H9 (cell line): ENCODE results near the gene CNTN3. TPM values are rescaled to one million over a fixed set of nuclear protein-coding genes. Genes with fewer than 3 reads are reported as not detected.

Experiments used
- DNase-seq: peaks from one replicate; pipeline ENCODE4 v3.0.0-alpha.2; 2017
- H2AFZ ChIP-seq: one replicate; pipeline ENCODE4 v1.6.1; 2013; ENCODE audit warnings: mild to moderate bottlenecking, low read length, control low read depth, moderate library complexity
- H2AK5ac ChIP-seq: 2 replicates; pipeline ENCODE4 v1.6.1; 2013; ENCODE audit warnings: low read length, control low read depth, mixed read lengths; ENCODE audit not compliant: insufficient read length
- H2BK120ac ChIP-seq: one replicate; pipeline ENCODE4 v1.6.1; 2013; ENCODE audit warnings: low read depth, mild to moderate bottlenecking, low read length, control low read depth, inconsistent platforms; ENCODE audit not compliant: poor library complexity, severe bottlenecking
- H2BK12ac ChIP-seq: 2 replicates; pipeline ENCODE4 v1.6.1; 2013; ENCODE audit warnings: low read length, control low read depth, mixed read lengths, low read depth; ENCODE audit not compliant: insufficient read length
- H2BK15ac ChIP-seq: 2 replicates; pipeline ENCODE4 v1.6.1; 2013; ENCODE audit warnings: low read depth, low read length, control low read depth
- H2BK20ac ChIP-seq: one replicate; pipeline ENCODE4 v1.6.1; 2013; ENCODE audit warnings: low read depth, mild to moderate bottlenecking, low read length, control low read depth, inconsistent platforms; ENCODE audit not compliant: poor library complexity, severe bottlenecking
- H2BK5ac ChIP-seq: 2 replicates; pipeline ENCODE4 v1.6.1; 2013; ENCODE audit warnings: low read length, control low read depth, mixed read lengths; ENCODE audit not compliant: insufficient read length
- H3K14ac ChIP-seq: 2 replicates; pipeline ENCODE4 v1.6.1; 2013; ENCODE audit warnings: low read length, control low read depth; ENCODE audit not compliant: insufficient read depth
- H3K18ac ChIP-seq: 2 replicates; pipeline ENCODE4 v1.6.1; 2013; ENCODE audit warnings: low read depth, mild to moderate bottlenecking, mixed read lengths, low read length, control low read depth; ENCODE audit not compliant: insufficient read length
- H3K23ac ChIP-seq: 2 replicates; pipeline ENCODE4 v1.6.1; 2013; ENCODE audit warnings: low read length, control low read depth, mixed read lengths, low read depth; ENCODE audit not compliant: insufficient read length
- H3K23me2 ChIP-seq: 2 replicates; pipeline ENCODE4 v1.6.1; 2013; ENCODE audit warnings: low read depth, mild to moderate bottlenecking, mixed read lengths, low read length, control low read depth; ENCODE audit not compliant: insufficient read length, poor library complexity, severe bottlenecking
- H3K27ac ChIP-seq: 2 replicates; pipeline ENCODE4 v1.5.1; 2013; ENCODE audit warnings: low read length, control low read depth, mixed read lengths, low read depth; ENCODE audit not compliant: insufficient read length
- H3K27me3 ChIP-seq: 2 replicates; pipeline ENCODE4 v1.6.1; 2013; ENCODE audit warnings: low read length, control low read depth, inconsistent platforms; ENCODE audit not compliant: insufficient read depth
- H3K4ac ChIP-seq: 2 replicates; pipeline ENCODE4 v1.6.1; 2013; ENCODE audit warnings: low read depth, mild to moderate bottlenecking, control low read depth, inconsistent platforms, low read length, moderate library complexity
- H3K4me1 ChIP-seq: 2 replicates; pipeline ENCODE4 v1.6.1; 2013; ENCODE audit warnings: low read length, control low read depth, inconsistent platforms; ENCODE audit not compliant: insufficient read depth
- H3K4me2 ChIP-seq: 2 replicates; pipeline ENCODE4 v1.6.1; 2013; ENCODE audit warnings: low read length, control low read depth, mixed read lengths; ENCODE audit not compliant: insufficient read length, insufficient read depth
- H3K56ac ChIP-seq: 2 replicates; pipeline ENCODE4 v1.6.1; 2013; ENCODE audit warnings: low read depth, mild to moderate bottlenecking, mixed read lengths, low read length, control low read depth; ENCODE audit not compliant: insufficient read length
- H3K79me1 ChIP-seq: 2 replicates; pipeline ENCODE4 v1.6.1; 2013; ENCODE audit warnings: low read depth, mild to moderate bottlenecking, moderate library complexity, low read length, control low read depth, inconsistent platforms; ENCODE audit not compliant: insufficient read depth, poor library complexity, severe bottlenecking
- H3K79me2 ChIP-seq: 2 replicates; pipeline ENCODE4 v1.6.1; 2013; ENCODE audit warnings: low read length, control low read depth, inconsistent platforms; ENCODE audit not compliant: insufficient read depth
- H3K9ac ChIP-seq: 2 replicates; pipeline ENCODE4 v1.6.1; 2013; ENCODE audit warnings: low read length, control low read depth, mixed read lengths; ENCODE audit not compliant: insufficient read length; ENCODE audit errors: extremely low read depth
- H3K9me3 ChIP-seq: one replicate; pipeline ENCODE4 v1.6.1; 2013; ENCODE audit warnings: low read depth, low read length, inconsistent platforms; ENCODE audit not compliant: control insufficient read depth
- H3T11ph ChIP-seq: one replicate; pipeline ENCODE4 v1.6.1; 2013; ENCODE audit warnings: mild to moderate bottlenecking, low read length, control low read depth, inconsistent platforms
- H4K20me1 ChIP-seq: one replicate; pipeline ENCODE4 v1.6.1; 2013; ENCODE audit not compliant: control insufficient read depth, insufficient read length, insufficient read depth
- H4K5ac ChIP-seq: 2 replicates; pipeline ENCODE4 v1.6.1; 2013; ENCODE audit warnings: low read depth, mild to moderate bottlenecking, mixed read lengths, low read length, control low read depth; ENCODE audit not compliant: insufficient read length
- H4K8ac ChIP-seq: replicated peaks from 2 replicates; pipeline ENCODE4 v1.6.1; 2013; ENCODE audit warnings: low read length, control low read depth, mixed read lengths, low read depth; ENCODE audit not compliant: insufficient read length
- H4K91ac ChIP-seq: 2 replicates; pipeline ENCODE4 v1.6.1; 2013; ENCODE audit warnings: low read depth, mild to moderate bottlenecking, moderate library complexity, mixed read lengths, low read length, control low read depth; ENCODE audit not compliant: insufficient read length
- H3K27ac Mint-ChIP-seq, 3 experiments: 2 replicates in 2 of 3; 3 replicates in 1 of 3; pipeline ENCODE4 v1.8.0; 2020 to 2021; ENCODE audit warnings: mixed read lengths in 3 of 3, mild to moderate bottlenecking in 1 of 3, moderate library complexity in 1 of 3
- H3K27me3 Mint-ChIP-seq: 2 replicates; pipeline ENCODE4 v1.8.0; 2021; ENCODE audit warnings: low read depth, mild to moderate bottlenecking, moderate library complexity, mixed read lengths
- H3K36me3 Mint-ChIP-seq, 3 experiments: 2 replicates in 2 of 3; 3 replicates in 1 of 3; pipeline ENCODE4 v1.8.0; 2020 to 2021; ENCODE audit warnings: low read depth in 3 of 3, mixed read lengths in 3 of 3; ENCODE audit not compliant: insufficient read depth in 1 of 3
- H3K4me1 Mint-ChIP-seq, 2 experiments: 2 replicates each; pipeline ENCODE4 v1.8.0; 2020; ENCODE audit warnings: mixed read lengths in 2 of 2
- H3K4me3 Mint-ChIP-seq, 2 experiments: 2 replicates in 1 of 2; 3 replicates in 1 of 2; pipeline ENCODE4 v1.8.0; 2020 to 2021; ENCODE audit warnings: mild to moderate bottlenecking in 2 of 2, mixed read lengths in 2 of 2, moderate library complexity in 1 of 2
- H3K9me3 Mint-ChIP-seq, 2 experiments: 2 replicates in 1 of 2; 3 replicates in 1 of 2; pipeline ENCODE4 v1.8.0; 2020; ENCODE audit warnings: mild to moderate bottlenecking in 2 of 2, mixed read lengths in 2 of 2, moderate library complexity in 1 of 2
- CTCF ChIP-seq: fragments of 200-600 bp; sonication (generic); conservative IDR thresholded peaks from 3 replicates; pipeline ENCODE4 v1.8.0; 2021; ENCODE audit warnings: antibody characterized with exemption, mild to moderate bottlenecking
- WGBS: extraction: QIAGEN DNeasy Blood & Tissue Kit; methylation state at CpG from one replicate; pipeline ENCODE4 v1.1.7; 2013; ENCODE audit warnings: missing lambda C conversion rate, low lambda C conversion rate, mixed read lengths; ENCODE audit not compliant: insufficient read length; ENCODE audit errors: extremely low coverage; 5-methylcytosine and 5-hydroxymethylcytosine counted together
- total RNA-seq: library from RNA; stranded (reverse); gene quantifications from 2 replicates; pipeline ENCODE4 v1.2.1, GENCODE V29; 2021

The CNTN3 gene
- total RNA-seq, 1 experiment from 2014 or later, result not detected

DNA sequence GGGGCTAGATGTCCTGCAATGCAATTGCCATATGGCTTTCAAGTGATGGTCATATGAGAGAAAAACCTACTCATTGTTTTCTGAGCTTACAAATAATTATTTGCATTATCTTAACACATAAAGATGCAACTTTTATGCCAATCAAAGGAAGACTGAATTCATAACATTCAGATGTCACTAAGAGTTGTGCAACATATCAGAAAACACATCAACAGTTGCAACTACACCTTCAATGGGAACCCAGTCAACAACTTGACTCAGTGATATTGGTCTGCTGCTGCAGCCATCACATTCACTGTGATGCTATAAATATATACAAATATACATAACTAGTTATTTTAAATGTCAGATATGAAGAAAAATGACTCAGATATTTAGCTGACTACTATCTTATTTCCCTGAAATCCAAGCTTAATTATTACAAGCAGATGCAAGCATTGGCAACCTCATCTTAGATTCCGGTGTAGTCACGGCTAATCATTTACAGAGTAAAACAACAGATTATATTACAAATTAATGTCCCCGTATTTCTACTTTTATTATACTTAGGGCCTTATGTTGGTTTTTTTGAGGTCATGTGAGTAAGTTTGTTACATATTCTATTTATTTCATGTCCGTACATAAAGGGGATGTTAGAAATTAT is 23.7 kb downstream of the CNTN3 start:
- Mint-ChIP-seq H3K27ac (no peak overlapping the region), H3K4me1 (no peaks in the 10 kb centered on the region), H3K27me3 (no peaks in the 10 kb centered on the region; the same call in 1 of the 2 replicates), H3K9me3 (no peaks in the 10 kb centered on the region), H3K4me3 (no peak overlapping the region), H3K36me3 (no peaks in the 10 kb centered on the region)
- no peak overlapping the region for H2AK5ac ChIP-seq
- WGBS, result no CpG with 5 or more reads among the region's 4 CpGs
- H3K9ac ChIP-seq, result no peak overlapping the region
- no peak overlapping the region for H4K8ac ChIP-seq
- H2BK20ac ChIP-seq, result no peak overlapping the region
- no peak overlapping the region for H3K4ac ChIP-seq
- no peak overlapping the region for H3K27ac ChIP-seq
- no peak overlapping the region for H3K23ac ChIP-seq
- H3K79me1 ChIP-seq, result no peaks in the 10 kb centered on the region
- no peaks in the 10 kb centered on the region for H4K20me1 ChIP-seq
- no peak overlapping the region for H2BK15ac ChIP-seq
- H3K4me2 ChIP-seq, result no peak overlapping the region
- H2BK120ac ChIP-seq, result no peak overlapping the region
- H3K27me3 ChIP-seq, result no peaks in the 10 kb centered on the region
- H2AFZ ChIP-seq, result no peak overlapping the region
- no peak overlapping the region for H2BK12ac ChIP-seq
- no peaks in the 10 kb centered on the region for H3K23me2 ChIP-seq
- no peak overlapping the region for H3T11ph ChIP-seq
- H3K14ac ChIP-seq, result no peak overlapping the region
- H2BK5ac ChIP-seq, result no peak overlapping the region
- H3K79me2 ChIP-seq, result no peaks in the 10 kb centered on the region
- H3K9me3 ChIP-seq, result no peaks in the 10 kb centered on the region
- TF ChIP-seq CTCF, result no peak
- no peak for DNase-seq
- no peak overlapping the region for H4K91ac ChIP-seq
- no peaks in the 10 kb centered on the region for H3K4me1 ChIP-seq
- H4K5ac ChIP-seq, result no peak overlapping the region
- H3K56ac ChIP-seq, result no peak overlapping the region
- H3K18ac ChIP-seq, result no peak overlapping the region
